HG03565 (cell line): ENCODE data around the gene MYH9.
"Not testable (repeated sequence)": the region's sequence is repeated elsewhere in the genome, so short reads cannot be mapped to it uniquely, and the experiment has no call there.

Experiments used
- ATAC-seq: cut with Tn5 transposase; IDR thresholded peaks from one replicate; pipeline ENCODE4 v1.9.1; 2021; ENCODE audit warnings: mild to moderate bottlenecking, moderate library complexity; ENCODE audit not compliant: unreplicated experiment

The MYH9 gene

GRCh38 chr22:36415415-36416168 lies 27.8 kb upstream of the MYH9 start:
- ATAC-seq = no peak

- ATAC-seq = no peak
These were observed 25.4 kb upstream of the MYH9 start for GRCh38 chr22:36413022-36413775.

DNA sequence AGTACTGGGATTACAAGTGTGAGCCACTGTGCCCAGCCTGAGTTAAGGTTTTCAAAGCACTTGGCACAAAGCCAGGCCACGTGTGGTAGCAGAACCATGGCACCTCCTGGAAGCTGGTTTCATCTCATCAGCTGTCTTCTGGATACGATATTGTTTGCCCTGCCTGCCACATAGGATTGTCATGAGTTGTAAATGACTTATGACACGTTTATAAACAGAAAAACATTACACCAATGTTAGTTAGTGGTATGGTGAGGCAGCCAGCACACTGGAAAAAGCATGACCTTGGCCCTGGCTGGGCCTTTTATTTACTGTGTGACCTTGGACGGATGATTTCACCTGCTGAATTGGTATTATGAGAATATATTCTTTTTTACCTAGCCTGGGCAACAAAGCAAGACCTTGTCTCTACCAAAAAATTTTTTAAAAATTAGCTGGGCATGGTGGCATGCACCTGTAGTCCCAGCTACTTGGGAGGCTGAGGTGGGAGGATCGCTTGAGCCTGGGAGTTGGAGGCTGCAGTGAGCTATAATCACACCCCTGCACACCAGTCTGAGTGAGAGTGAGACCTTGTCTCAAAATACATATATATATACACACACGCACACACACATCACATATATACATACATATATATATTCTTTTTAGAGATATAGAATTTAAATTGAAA lies 24.0 kb upstream of the MYH9 start:
- ATAC-seq = no peak

GRCh38 chr22:36409911-36410756 lies 22.4 kb upstream of the MYH9 start:
- ATAC-seq = no peak

GRCh38 chr22:36409554-36409910 lies 21.8 kb upstream of the MYH9 start:
- ATAC-seq = not testable (repeated sequence)

DNA sequence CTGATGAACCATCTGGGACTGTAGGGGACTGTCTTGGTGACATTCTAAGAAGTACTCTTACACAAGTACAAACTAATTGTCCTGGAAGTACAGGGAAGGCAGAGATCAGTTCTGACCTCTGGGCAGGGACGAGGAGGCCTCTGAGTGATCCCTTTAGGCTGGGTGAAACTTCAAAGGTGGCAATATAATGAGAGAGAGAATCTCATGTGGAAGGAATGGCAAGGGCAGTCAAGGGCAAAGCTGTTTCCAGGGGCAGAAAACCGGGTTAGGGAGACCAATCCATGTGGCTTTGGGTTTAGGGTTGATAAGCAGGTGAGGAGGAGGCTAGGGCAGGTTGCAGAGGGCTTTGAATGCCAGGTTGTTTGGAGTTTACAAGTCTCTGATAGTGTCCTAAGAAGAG lies 21.3 kb upstream of the MYH9 start:
- no peak for ATAC-seq

- ATAC-seq = no peak
These were observed 19.0 kb upstream of the MYH9 start for GRCh38 chr22:36406721-36407120.

GRCh38 chr22:36405671-36406538 lies 18.1 kb upstream of the MYH9 start:
- ATAC-seq = no peak

DNA sequence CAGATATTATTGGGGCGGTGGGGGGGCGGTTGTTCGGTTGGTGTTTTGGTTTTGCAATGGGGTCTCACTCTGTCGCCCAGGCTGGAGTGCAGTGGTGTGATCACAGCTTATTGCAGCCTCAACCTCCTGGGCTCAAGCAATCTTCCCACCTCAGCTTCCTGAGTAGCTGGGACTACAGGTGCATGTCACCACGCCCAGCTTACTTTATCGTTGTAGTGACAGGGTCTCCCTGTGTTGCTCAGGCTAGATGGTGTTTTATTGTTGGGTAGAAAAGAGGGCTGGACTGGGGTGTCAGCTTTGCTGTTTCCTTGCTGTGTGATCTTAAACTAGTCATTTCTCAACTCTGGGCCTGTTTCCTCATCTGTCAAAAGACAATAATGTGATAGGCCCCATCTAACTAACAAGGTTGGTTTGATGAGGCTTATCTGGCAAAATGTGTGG lies 17.5 kb upstream of the MYH9 start:
- ATAC-seq = no peak

DNA sequence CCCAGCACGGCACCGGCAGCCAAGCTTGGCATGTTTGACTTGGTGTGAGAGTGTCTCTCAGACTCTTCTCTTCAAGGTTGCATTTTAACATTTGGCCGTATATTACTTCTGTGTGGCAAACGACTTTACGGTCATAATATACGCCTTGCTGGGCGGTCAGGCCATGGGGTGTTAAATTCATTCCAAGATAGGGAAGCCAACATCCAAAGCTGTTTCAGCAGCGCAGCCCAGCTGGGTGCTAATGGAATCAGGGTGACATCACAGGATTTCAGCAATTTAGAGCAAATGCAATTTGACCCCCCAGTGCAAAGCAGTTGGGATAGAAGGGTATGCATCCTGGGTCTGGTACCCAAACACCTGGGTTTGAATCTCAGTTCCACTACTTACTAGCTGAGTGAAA lies 16.7 kb upstream of the MYH9 start:
- no peak for ATAC-seq

DNA sequence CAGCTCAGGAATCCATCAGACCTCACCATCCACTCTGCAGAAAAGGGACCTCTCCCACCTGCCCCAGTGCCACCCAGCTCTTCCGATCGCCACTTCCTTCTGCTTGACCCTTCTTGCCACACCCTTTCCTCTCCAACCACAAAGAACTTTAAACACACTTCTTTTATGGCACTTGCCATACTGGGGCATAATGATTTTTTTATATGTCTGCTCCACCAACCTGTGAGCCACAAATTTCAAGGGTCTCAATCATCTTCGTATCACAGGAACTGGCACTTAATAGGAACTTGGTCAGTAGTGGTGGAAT lies 11.7 kb upstream of the MYH9 start:
- no peak for ATAC-seq

DNA sequence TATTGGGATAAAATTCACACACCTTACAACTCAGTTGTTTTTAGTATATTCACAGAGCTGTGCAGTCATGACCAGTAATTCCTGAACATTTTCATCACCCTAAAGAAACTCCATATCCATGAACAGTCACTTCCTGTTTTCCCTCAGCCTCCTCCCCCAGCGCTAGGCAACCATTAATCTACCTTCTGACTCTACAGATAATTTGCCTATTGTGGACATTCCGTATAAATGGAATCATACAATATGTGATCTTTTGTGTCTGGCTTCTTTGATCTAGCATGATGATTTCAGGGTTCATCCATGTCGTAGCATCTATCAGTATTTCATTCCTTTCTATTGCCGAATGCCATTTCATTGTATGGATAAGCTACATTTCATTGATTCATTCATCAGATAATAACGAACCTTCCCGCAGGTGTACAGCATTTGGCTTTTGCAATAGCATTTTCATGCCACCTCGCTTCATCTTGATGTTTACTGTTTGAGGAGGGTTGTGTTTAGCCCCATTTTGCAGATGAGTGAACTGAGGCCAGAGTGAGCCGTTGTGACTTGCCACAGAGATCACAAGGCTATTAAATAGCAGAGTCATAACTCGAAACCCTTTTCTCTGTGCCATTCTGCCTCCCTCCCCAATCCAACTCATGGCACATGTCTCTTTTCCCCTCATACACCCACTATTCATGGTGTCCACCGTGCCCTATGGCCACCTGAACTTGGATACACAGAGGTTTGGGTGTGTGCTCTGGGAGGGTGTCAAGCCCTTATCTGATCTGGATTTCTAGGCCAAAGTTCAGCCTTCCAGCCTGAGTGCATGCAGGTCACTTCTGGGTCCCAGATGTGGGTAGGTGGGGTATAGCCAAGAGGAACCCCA lies 11.1 kb upstream of the MYH9 start:
- no peak for ATAC-seq

- ATAC-seq = no peak
These were observed 9.6 kb upstream of the MYH9 start for GRCh38 chr22:36397131-36398093.

GRCh38 chr22:36395915-36396314 lies 8.1 kb upstream of the MYH9 start:
- no peak for ATAC-seq

GRCh38 chr22:36395055-36395849 lies 7.5 kb upstream of the MYH9 start:
- ATAC-seq = no peak

- ATAC-seq = no peak
These were observed 3.9 kb upstream of the MYH9 start for GRCh38 chr22:36391638-36392037.

GRCh38 chr22:36389122-36389521 lies 1.4 kb upstream of the MYH9 start:
- ATAC-seq = not testable (repeated sequence)

- ATAC-seq = no peak
These were observed 133 bp downstream of the MYH9 start for GRCh38 chr22:36387709-36387958.
